B cell (primary cell): Measurements from ENCODE around the gene PLEKHG2. TPM values are rescaled to one million over a fixed set of nuclear protein-coding genes. Genes with fewer than 3 reads are reported as not detected.
A peak's percentile ranks its signal among the peaks of the same experiment; 100 is the strongest.

Source experiments
- ATAC-seq: fragments of 200-7000 bp; cut with Tn5 transposase; one replicate; pipeline ENCODE4 v1.10.0; 2021; ENCODE audit warnings: low read depth, mild to moderate bottlenecking, moderate number of reproducible peaks, moderate library complexity
- CTCF ChIA-PET: fragments of 350-600 bp; sonication (Branson Sonifier 250); formaldehyde crosslinking; loops from one replicate; lab custom pipeline; 2021; ENCODE audit warnings: antibody characterized with exemption, inconsistent platforms; lab: Charles Lee
- POLR2A ChIA-PET: fragments of 350-600 bp; sonication (Branson Sonifier 250); formaldehyde crosslinking; loops from one replicate; lab custom pipeline; 2021; ENCODE audit warnings: antibody characterized with exemption; lab: Charles Lee
- DNase-seq: peaks from one replicate; pipeline ENCODE4 v3.0.0; 2013
- H2AFZ ChIP-seq: 2 replicates; pipeline ENCODE4 v1.6.1; 2012; ENCODE audit warnings: mild to moderate bottlenecking, low read depth, low read length; ENCODE audit not compliant: insufficient read depth, poor library complexity, severe bottlenecking
- H3K27ac ChIP-seq, 2 donors: 1 replicate in 1 of 2; 2 replicates in 1 of 2; pipeline ENCODE4 v1.5.1; 2012 to 2013; ENCODE audit warnings: low read length in 2 of 2, mild to moderate bottlenecking in 2 of 2, moderate library complexity in 1 of 2
- H3K27me3 ChIP-seq, 4 experiments: fragments of 200-600 bp in 1 of 4; sonication (generic) in 1 of 4; replicated peaks in 1 of 4; 1 replicate in 2 of 4; 2 replicates in 2 of 4; pipeline versions ENCODE4 v1.6.1 to v1.7.0; 2013 to 2016; ENCODE audit warnings: low read length in 3 of 4, mild to moderate bottlenecking in 2 of 4, mixed read lengths in 1 of 4, moderate library complexity in 1 of 4; ENCODE audit not compliant: insufficient read depth in 4 of 4, control insufficient read depth in 3 of 4; ENCODE audit errors: control extremely low read depth in 1 of 4
- H3K36me3 ChIP-seq, 2 experiments: replicated peaks in 1 of 2; 1 replicate in 1 of 2; 2 replicates in 1 of 2; pipeline versions ENCODE4 v1.6.1 to v1.7.1; 2013; ENCODE audit warnings: low read length in 1 of 2; ENCODE audit not compliant: insufficient read depth in 2 of 2, control insufficient read depth in 1 of 2; ENCODE audit errors: control extremely low read depth in 1 of 2, extremely low read depth in 1 of 2
- H3K4me1 ChIP-seq, 2 donors: fragments of 200-600 bp in 1 of 2; sonication (generic) in 1 of 2; 1 replicate in 1 of 2; 2 replicates in 1 of 2; pipeline versions ENCODE4 v1.5.1 to v1.6.1; 2013 to 2017; ENCODE audit warnings: low read length in 2 of 2; ENCODE audit not compliant: control insufficient read depth in 2 of 2, insufficient read depth in 2 of 2
- H3K4me2 ChIP-seq: replicated peaks from 2 replicates; pipeline ENCODE3; 2012; ENCODE audit warnings: mild to moderate bottlenecking, low read depth, low read length; ENCODE audit not compliant: poor library complexity, severe bottlenecking
- H3K4me3 ChIP-seq, 5 experiments: fragments of 200-600 bp in 1 of 5; sonication (generic) in 1 of 5; 1 replicate in 3 of 5; 2 replicates in 2 of 5; pipeline versions ENCODE4 v1.5.1 to v1.7.0; 2011 to 2016; ENCODE audit warnings: low read length in 4 of 5, mild to moderate bottlenecking in 4 of 5, low read depth in 2 of 5, control low read depth in 1 of 5, moderate library complexity in 1 of 5; ENCODE audit not compliant: insufficient read depth in 1 of 5; ENCODE audit errors: control extremely low read depth in 1 of 5, extremely low read depth in 1 of 5
- H3K79me2 ChIP-seq: fragments of 200-600 bp; sonication (generic); one replicate; pipeline ENCODE4 v1.6.0; 2016; ENCODE audit warnings: low read length; ENCODE audit not compliant: control insufficient read depth, insufficient read depth
- H3K9ac ChIP-seq: fragments of 200-600 bp; sonication (generic); 2 replicates; pipeline ENCODE4 v1.6.1; 2017; ENCODE audit warnings: mild to moderate bottlenecking, low read length, moderate library complexity
- H3K9me3 ChIP-seq, 3 donors: one replicate each; pipeline versions ENCODE4 v1.6.1 to v1.7.1; 2013; ENCODE audit warnings: low read length in 2 of 3; ENCODE audit not compliant: control insufficient read depth in 2 of 3, insufficient read depth in 1 of 3; ENCODE audit errors: control extremely low read depth in 1 of 3
- H4K20me1 ChIP-seq: 2 replicates; pipeline ENCODE4 v1.6.0; 2012; ENCODE audit warnings: mild to moderate bottlenecking, low read length; ENCODE audit not compliant: insufficient read depth, control insufficient read depth, poor library complexity, severe bottlenecking
- H3K27ac Mint-ChIP-seq: one replicate; pipeline ENCODE4 v1.8.0; 2021; ENCODE audit warnings: mixed read lengths
- H3K27me3 Mint-ChIP-seq: one replicate; pipeline ENCODE4 v1.8.0; 2021; ENCODE audit warnings: mixed read lengths
- H3K4me1 Mint-ChIP-seq: one replicate; pipeline ENCODE4 v1.8.0; 2021; ENCODE audit warnings: mixed read lengths
- H3K4me3 Mint-ChIP-seq: one replicate; pipeline ENCODE4 v1.8.0; 2021; ENCODE audit warnings: mixed read lengths
- H3K9me3 Mint-ChIP-seq: one replicate; pipeline ENCODE4 v1.8.0; 2022; ENCODE audit warnings: mixed read lengths; ENCODE audit not compliant: insufficient read depth
- CTCF ChIP-seq: fragments of 200-600 bp; IDR thresholded peaks from one replicate; pipeline ENCODE4 v1.8.0; 2022; ENCODE audit warnings: antibody characterized with exemption, mild to moderate bottlenecking
- EZH2 ChIP-seq: IDR thresholded peaks from 2 replicates; pipeline ENCODE4 v1.6.1; 2012; ENCODE audit warnings: borderline replicate concordance, low read depth, mild to moderate bottlenecking, moderate library complexity, low read length; ENCODE audit not compliant: insufficient read depth, poor library complexity, severe bottlenecking
- WGBS: methylation state at CpG from one replicate; pipeline ENCODE4 v1.1.5; 2013; ENCODE audit warnings: missing lambda C conversion rate; ENCODE audit not compliant: insufficient coverage; 5-methylcytosine and 5-hydroxymethylcytosine counted together
- intact Hi-C: fragments of 100-400 bp; cut with micrococcal nuclease; formaldehyde crosslinking; loops from one replicate; pipeline ENCODE4 v1.10.0; 2022
- polyA plus RNA-seq: library from polyadenylated mRNA; depleted of rRNA; stranded (reverse); fragments of >200 nt; gene quantifications from 2 replicates; pipeline ENCODE4 v1.2.3, GENCODE V29; 2012
- total RNA-seq, 2 donors: library from RNA; stranded (reverse); fragments of 120-200 nt in 1 of 2; gene quantifications; 1 replicate in 1 of 2; 2 replicates in 1 of 2; pipeline versions ENCODE4 v1.2.3 to v1.2.4, GENCODE V29; 2013 to 2022

The PLEKHG2 gene
- total and polyA plus RNA-seq, 2 donors (not counting 1 experiment from before 2014, with no cell fraction given) = 27.0 to 167 TPM

- peak overlapping the region in 4 of 5 experiments; percentile 1 to 21 (median 13) for H3K4me3 ChIP-seq
- intact Hi-C loops = loop anchor here (1.0 kb wide), 3 partner anchors 14 to 275 kb away; partner anchors contain the start of gene SUPT5H
- H2AFZ ChIP-seq = no peak overlapping the region
- H3K36me3 ChIP-seq = peaks cover 0 to 37% of the 10 kb centered on the region in 2 experiments
- no peaks in the 10 kb centered on the region for H3K27me3 ChIP-seq
- peak overlapping the region; percentile 70 for H3K4me3 Mint-ChIP-seq
- H3K4me2 ChIP-seq = peak overlapping the region; percentile 60
- H3K9me3 ChIP-seq = peaks cover 0 to 17% (median 0%) of the 10 kb centered on the region in 3 donors
- ChIA-PET CTCF (interaction anchor here (0.6 to 8.9 kb wide), 19 partner anchors 8 to 285 kb away, joined by 3 to 260 read pairs (median 6); partner anchors contain the start of genes EID2B, PLEKHG2, RPS16 and SAMD4B), POLR2A (interaction anchor here (0.6 to 4.1 kb wide), 10 partner anchors 10 to 272 kb away, joined by 3 to 67 read pairs (median 4); partner anchors contain the start of genes PAK4, PLEKHG2, RPS16 and SAMD4B)
- H3K4me1 Mint-ChIP-seq = peaks cover 65% of the 10 kb centered on the region
- H3K27ac Mint-ChIP-seq = peak overlapping the region; percentile 96
- peak overlapping the region; percentile 90 to 100 for H3K27ac ChIP-seq
- DNase-seq (peak; percentile 92), ATAC-seq (peak; percentile 50)
- 44% methylated on average over 10 of the region's 17 CpGs for WGBS
- H3K4me1 ChIP-seq = peaks cover 49 to 57% of the 10 kb centered on the region in 2 donors
- H3K79me2 ChIP-seq = peaks cover 69% of the 10 kb centered on the region
- H3K9me3 Mint-ChIP-seq = no peaks in the 10 kb centered on the region
- H3K9ac ChIP-seq = peak overlapping the region; percentile 29
- TF ChIP-seq CTCF (peak; percentile 94), EZH2 (no peak)
- peaks cover 19% of the 10 kb centered on the region for H4K20me1 ChIP-seq
- no peaks in the 10 kb centered on the region for H3K27me3 Mint-ChIP-seq
Observed at GRCh38 chr19:39397360-39398296, 14.8 kb upstream of the PLEKHG2 start.
